ENCODE results near the gene PTPRG. TPM values are rescaled to one million over a fixed set of nuclear protein-coding genes. Genes with fewer than 3 reads are reported as not detected.

PTPRG gene
- total RNA-seq, 2 donors from 2014 or later: 33.9 to 39.2 TPM

GRCh38 chr3:62101488-62101887, 540.1 kb downstream of the PTPRG start:
- DNase-seq (ENCODE audit: low spot score): no peak
- no peak overlapping the region for H3K4me3 ChIP-seq
- H3K27ac ChIP-seq: peak overlapping the region in 1 of 2 donors; percentile 21
- H3K9me3 ChIP-seq: no peaks in the 10 kb centered on the region
- H3K36me3 ChIP-seq: no peaks in the 10 kb centered on the region
- peaks cover 0 to 36% of the 10 kb centered on the region in 2 donors for H3K4me1 ChIP-seq
- no peak for TF ChIP-seq CTCF (IDR thresholded peaks at IDR 0.05)
- H3K27me3 ChIP-seq: no peaks in the 10 kb centered on the region

- no peaks in the 10 kb centered on the region for H3K9me3 ChIP-seq
- no peaks in the 10 kb centered on the region for H3K27me3 ChIP-seq
- H3K4me1 ChIP-seq: peaks cover 0 to 21% of the 10 kb centered on the region in 2 donors
- no peak overlapping the region for H3K4me3 ChIP-seq
- DNase-seq (ENCODE audit: low spot score): no peak
- no peak for TF ChIP-seq CTCF (IDR thresholded peaks at IDR 0.05)
- H3K27ac ChIP-seq: no peak overlapping the region
- no peaks in the 10 kb centered on the region for H3K36me3 ChIP-seq
Measured at GRCh38 chr3:62103531-62103930, 542.2 kb downstream of the PTPRG start.

DNA sequence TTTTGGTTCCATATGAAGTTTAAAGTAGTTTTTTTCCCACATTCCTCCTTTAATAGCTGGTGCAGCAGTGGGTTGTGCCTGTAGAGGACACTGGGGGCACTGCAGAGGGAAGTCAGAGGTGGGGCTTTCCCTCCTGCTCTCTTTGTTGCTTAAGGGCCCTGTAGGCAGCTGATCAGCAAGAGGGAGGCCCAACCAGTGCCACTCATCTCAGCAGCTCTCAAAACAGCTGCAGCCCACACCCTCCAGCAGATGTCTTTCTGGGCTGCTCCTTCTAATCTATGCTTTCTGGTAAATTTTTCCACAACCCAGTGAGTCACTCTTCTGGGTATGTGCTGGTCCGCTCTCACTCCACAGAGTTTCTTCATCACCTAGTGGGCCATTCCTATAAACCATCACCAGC, 548.2 kb downstream of the PTPRG start:
- DNase-seq (ENCODE audit: low spot score): peak; percentile 73
- no peaks in the 10 kb centered on the region for H3K9me3 ChIP-seq
- H3K4me3 ChIP-seq: no peak overlapping the region
- H3K27ac ChIP-seq: no peak overlapping the region
- no peaks in the 10 kb centered on the region for H3K27me3 ChIP-seq
- peak in 1 of 2 donors; percentile 20 for TF ChIP-seq CTCF (IDR thresholded peaks at IDR 0.05)
- peaks cover 0 to 6% of the 10 kb centered on the region in 2 donors for H3K4me1 ChIP-seq
- H3K36me3 ChIP-seq: no peaks in the 10 kb centered on the region

- Histone ChIP-seq H3K27ac (no peak overlapping the region), H3K27me3 (no peaks in the 10 kb centered on the region), H3K36me3 (no peaks in the 10 kb centered on the region), H3K9me3 (no peaks in the 10 kb centered on the region), H3K4me1 (peaks cover 0 to 6% of the 10 kb centered on the region in 2 donors), H3K4me3 (no peak overlapping the region)
- TF ChIP-seq CTCF (IDR thresholded peaks at IDR 0.05): no peak
- DNase-seq (ENCODE audit: low spot score): no peak
Measured at GRCh38 chr3:62110443-62111225, 549.3 kb downstream of the PTPRG start.

- no peak overlapping the region for H3K27ac ChIP-seq
- no peak for DNase-seq (ENCODE audit: low spot score)
- H3K4me3 ChIP-seq: no peak overlapping the region
- H3K4me1 ChIP-seq: peaks cover 0 to 6% of the 10 kb centered on the region in 2 donors
- no peaks in the 10 kb centered on the region for H3K36me3 ChIP-seq
- no peak for TF ChIP-seq CTCF (IDR thresholded peaks at IDR 0.05)
- no peaks in the 10 kb centered on the region for H3K9me3 ChIP-seq
- no peaks in the 10 kb centered on the region for H3K27me3 ChIP-seq
Measured at GRCh38 chr3:62113092-62113491, 551.7 kb downstream of the PTPRG start.

GRCh38 chr3:62114763-62115162, 553.4 kb downstream of the PTPRG start:
- H3K9me3 ChIP-seq: no peaks in the 10 kb centered on the region
- no peak for TF ChIP-seq CTCF (IDR thresholded peaks at IDR 0.05)
- no peaks in the 10 kb centered on the region for H3K27me3 ChIP-seq
- H3K27ac ChIP-seq: no peak overlapping the region
- no peak overlapping the region for H3K4me3 ChIP-seq
- no peaks in the 10 kb centered on the region for H3K36me3 ChIP-seq
- no peak for DNase-seq (ENCODE audit: low spot score)
- peaks cover 0 to 11% of the 10 kb centered on the region in 2 donors for H3K4me1 ChIP-seq
